CMK (cell line): ENCODE data around the gene NLRP11.

Experiments used
- DNase-seq: peaks from one replicate; pipeline ENCODE4 v3.0.0-alpha.2; 2010; ENCODE audit warnings: low read depth

Gene NLRP11

DNA sequence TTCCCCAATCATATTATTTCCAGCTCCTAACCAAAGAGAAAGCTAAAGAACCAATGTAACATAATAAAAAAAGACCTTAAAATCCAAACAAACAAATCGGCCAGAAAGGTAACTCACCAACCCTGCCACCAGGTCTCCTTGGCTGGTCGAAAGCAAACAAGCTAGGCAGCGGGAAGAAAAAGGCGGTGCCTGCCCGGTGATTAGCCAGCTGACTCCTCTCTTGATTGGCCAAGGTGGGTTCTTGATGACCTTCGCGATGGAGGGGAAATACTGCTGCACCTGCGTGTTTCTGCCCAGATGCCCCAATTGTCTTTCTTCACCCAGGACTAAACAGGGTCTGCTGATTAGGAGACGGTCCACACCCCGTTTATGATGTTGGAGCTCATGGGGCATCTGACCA, at the start of gene NLRP11:
NLRP11 (minus strand) TSS at position 154 of the 400 bp plus-strand sequence. CDS start 13,825 bp downstream, outside the sequence.
- no peak for DNase-seq

GRCh38 chr19:55877211-55877610, 45.4 kb upstream of the NLRP11 start:
- DNase-seq = no peak

GRCh38 chr19:55870736-55871135, 38.9 kb upstream of the NLRP11 start:
- no peak for DNase-seq

GRCh38 chr19:55867101-55867500, 35.3 kb upstream of the NLRP11 start:
- no peak for DNase-seq

- no peak for DNase-seq
Measured at GRCh38 chr19:55866521-55866920, 34.7 kb upstream of the NLRP11 start.

DNA sequence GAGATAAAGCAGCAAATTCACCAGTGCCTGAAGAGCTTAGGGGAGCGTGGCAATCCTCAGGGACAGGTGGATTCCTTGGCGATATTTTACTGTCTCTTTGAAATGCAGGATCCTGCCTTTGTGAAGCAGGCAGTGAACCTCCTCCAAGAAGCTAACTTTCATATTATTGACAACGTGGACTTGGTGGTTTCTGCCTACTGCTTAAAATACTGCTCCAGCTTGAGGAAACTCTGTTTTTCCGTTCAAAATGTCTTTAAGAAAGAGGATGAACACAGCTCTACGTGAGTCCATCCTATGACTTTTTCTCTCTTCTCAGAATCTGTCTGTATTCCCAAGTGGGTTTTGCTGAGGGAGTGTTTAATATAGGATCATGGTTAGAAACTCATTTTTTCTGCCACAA, 27.2 kb upstream of the NLRP11 start:
- no peak for DNase-seq

DNA sequence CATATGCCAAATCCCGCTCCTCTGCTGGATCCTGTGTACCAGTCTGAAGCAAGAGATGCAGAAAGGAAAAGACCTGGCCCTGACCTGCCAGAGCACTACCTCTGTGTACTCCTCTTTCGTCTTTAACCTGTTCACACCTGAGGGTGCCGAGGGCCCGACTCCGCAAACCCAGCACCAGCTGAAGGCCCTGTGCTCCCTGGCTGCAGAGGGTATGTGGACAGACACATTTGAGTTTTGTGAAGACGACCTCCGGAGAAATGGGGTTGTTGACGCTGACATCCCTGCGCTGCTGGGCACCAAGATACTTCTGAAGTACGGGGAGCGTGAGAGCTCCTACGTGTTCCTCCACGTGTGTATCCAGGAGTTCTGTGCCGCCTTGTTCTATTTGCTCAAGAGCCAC, 26.6 kb upstream of the NLRP11 start:
- DNase-seq = no peak

- no peak for DNase-seq
Measured at GRCh38 chr19:55857974-55858373, 26.2 kb upstream of the NLRP11 start.

GRCh38 chr19:55857149-55857548, 25.4 kb upstream of the NLRP11 start:
- DNase-seq = no peak

DNA sequence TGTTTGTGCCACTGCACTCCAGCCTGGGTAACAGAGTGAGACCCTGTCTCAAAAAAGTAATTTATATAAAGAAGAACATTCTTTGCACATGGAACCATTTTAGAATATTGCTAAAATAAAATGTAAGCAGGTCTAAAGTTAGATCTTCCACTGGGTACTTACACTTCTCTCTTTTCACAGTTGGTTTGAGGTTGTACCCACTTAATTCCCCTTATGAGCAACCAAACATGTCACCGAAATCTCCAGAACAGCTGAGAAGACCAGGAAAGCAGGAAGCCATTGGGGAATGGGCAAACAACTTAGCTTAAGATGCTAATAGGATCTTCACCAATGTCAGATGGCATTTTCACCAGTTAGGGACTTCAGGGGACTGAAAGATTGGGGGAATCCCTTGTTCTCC, 23.4 kb upstream of the NLRP11 start:
- no peak for DNase-seq

GRCh38 chr19:55838906-55839305, 7.1 kb upstream of the NLRP11 start:
- DNase-seq = no peak

DNA sequence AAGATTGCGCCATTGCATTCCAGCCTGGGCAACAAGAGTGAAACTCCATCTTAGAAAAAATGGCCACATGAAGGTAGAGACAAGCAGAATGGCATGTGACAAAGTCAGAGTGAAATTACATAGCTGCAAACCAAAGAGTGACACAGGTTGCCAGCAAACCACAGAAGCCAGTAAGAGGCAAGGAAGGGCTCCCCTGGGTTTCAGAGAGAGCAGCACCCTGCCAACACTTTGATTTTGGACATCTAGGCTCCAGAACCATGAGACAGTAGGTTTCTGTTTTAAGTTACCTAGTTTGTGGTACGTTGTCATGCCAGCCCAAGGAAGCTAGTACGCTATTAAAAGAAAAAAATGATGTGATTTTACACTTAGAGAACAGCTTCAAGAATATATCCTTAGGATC, 6.5 kb upstream of the NLRP11 start:
- no peak for DNase-seq

GRCh38 chr19:55836340-55836739, 4.5 kb upstream of the NLRP11 start, which contains the start of gene NLRP4:
NLRP4 (plus strand) TSS chr19:55836540; CDS start chr19:55852081, 15,541 bp downstream.
- DNase-seq = no peak

DNA sequence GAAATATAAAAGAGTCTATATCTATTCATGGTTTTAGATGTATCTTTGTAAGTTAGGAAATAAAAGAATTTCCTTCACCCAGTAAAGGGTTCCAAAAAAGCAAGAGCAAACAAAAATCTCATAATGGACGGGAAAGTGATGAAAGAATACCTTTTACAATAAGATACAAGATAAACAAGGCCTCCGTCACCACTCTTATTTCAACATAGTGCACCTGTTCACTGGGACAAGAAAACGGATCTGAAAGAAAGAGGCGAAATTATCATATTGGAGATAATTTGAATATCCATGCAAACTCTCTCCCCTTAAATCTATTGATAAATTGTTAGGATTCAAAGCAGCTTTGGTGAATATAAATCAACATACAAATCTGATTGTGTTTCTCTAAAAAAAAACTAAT, 877 bp upstream of the NLRP11 start:
- no peak for DNase-seq

- DNase-seq = no peak
Measured at GRCh38 chr19:55830656-55831055, 1.1 kb downstream of the NLRP11 start.

- DNase-seq = no peak
Measured at GRCh38 chr19:55820037-55820436, 11.8 kb downstream of the NLRP11 start.

GRCh38 chr19:55813906-55814305, 17.9 kb downstream of the NLRP11 start:
- no peak for DNase-seq

DNA sequence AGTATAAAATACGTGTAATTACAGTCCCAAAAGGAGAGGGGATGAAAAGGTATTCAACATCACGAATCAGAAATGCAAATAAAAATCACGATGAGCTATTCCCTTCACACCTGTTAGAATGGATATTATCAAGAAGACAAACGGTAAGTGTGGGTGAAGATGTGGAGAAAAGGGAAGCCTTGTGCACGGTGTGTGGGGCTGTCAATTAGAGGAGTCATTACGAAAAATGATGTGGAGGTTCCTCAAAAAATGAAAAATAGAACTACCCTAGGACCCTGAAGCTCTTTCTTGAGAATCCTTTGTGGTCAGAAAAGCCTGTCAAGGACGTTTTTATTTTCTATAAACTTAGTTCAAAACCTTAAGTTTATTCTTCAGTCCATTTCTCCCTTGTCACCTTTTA, 19.4 kb downstream of the NLRP11 start:
- no peak for DNase-seq

- no peak for DNase-seq
Measured at GRCh38 chr19:55811340-55811739, 20.5 kb downstream of the NLRP11 start.

GRCh38 chr19:55809381-55810058, 22.3 kb downstream of the NLRP11 start:
- peak; percentile 92 for DNase-seq

- DNase-seq = no peak
Measured at GRCh38 chr19:55802281-55802680, 29.5 kb downstream of the NLRP11 start.

DNA sequence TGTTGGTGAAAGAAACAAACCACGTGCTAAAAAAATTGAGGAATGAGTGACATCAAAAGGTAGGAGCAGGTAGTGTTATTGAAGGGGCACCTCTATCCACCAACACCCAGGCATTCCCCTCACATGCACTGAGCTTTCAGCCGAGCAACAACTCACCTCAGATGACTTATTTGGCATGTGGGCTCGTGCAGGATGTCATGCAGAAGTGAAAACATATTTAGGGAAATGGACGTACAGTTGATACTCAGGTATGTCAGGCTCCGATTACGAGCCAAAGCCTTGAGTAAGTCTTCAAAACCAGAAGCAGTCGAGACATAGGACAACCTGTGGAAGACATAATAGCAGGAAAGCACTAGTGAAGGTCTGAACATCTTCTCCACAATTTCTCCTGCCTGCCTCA, 30.4 kb downstream of the NLRP11 start:
- no peak for DNase-seq

DNA sequence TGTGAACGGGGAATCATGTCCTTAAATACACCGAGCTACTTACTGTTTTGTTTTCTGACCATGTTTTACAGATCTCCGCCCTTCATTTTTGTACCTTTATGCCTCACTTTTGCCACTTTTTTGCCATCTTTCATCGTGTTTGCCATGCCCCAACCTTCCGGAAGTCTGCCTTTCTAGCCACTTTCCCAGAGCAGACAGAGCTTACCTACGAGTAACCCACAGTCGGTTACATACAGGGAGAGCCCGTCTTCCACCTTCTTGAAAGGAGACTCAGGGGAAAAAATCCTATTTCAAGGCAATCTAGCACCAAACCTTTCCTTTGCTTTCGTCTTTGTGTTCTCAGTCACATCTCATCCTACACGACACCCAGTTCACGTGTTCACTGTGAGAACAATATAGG, 36.8 kb downstream of the NLRP11 start:
- no peak for DNase-seq

DNA sequence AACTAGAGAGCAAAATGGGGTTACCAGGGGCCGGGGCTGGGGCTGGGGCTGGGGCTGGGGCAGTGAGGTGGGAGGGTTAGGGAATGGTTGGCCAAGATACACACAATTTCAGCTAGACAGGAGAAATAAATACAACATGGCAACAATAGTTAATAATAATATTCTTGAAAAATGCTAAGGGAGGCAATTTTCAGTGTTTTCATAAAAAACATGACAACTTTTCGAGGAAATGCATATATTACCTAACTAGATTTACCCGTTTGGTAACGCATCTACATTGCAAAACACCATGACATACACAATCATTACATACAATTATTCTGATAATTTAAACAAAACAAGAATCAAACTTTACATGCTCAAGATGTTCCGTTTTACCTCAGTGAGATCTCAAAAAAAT, 50.7 kb downstream of the NLRP11 start:
- DNase-seq = no peak
